G401 (cell line): ENCODE data around the gene NRSN1. TPM values are rescaled to one million over a fixed set of nuclear protein-coding genes. Genes with fewer than 3 reads are reported as not detected.

ENCODE experiments used
- DNase-seq: peaks from one replicate; pipeline ENCODE4 v3.0.0-alpha.2; 2015; ENCODE audit warnings: low spot score
- in situ Hi-C: cut with HindIII; loops from 2 replicates; pipeline ENCODE4 v1.10.0; 2016; ENCODE audit warnings: low sequenced_read_pairs, mixed read lengths
- total RNA-seq: library from RNA; depleted of rRNA; stranded (reverse); fragments of >200 nt; shearing (Covaris generic); gene quantifications from 2 replicates; pipeline ENCODE4 v1.2.3, GENCODE V29; 2014; rRNA removed

NRSN1 gene, protein sequence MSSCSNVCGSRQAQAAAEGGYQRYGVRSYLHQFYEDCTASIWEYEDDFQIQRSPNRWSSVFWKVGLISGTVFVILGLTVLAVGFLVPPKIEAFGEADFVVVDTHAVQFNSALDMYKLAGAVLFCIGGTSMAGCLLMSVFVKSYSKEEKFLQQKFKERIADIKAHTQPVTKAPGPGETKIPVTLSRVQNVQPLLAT
- total RNA-seq: not detected in 2 replicates

DNA sequence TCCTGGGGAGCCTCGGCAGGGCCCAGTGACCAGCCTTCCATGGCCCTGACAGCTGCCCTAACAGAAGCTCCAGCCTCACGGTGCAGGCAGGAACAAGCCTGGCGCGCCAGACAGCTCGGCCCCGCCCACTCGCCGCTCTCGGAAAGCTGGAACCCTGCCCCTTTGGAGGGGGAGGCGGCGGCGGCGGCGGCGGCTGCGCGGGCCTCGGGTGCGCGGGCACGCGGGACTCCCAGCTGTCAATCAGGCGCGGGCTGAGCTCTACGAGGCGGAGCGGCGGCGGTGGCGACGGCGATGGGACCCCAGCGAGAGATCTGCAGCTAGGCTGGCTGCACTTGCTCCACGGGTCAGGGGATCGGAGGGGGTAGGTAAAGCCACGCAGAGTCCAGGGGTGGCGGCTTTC, at the start of gene NRSN1:
Gene NRSN1 (plus strand): TSS at position 236 of the 400 bp plus-strand sequence. CDS start 8,113 bp downstream, outside the sequence.
- peak; percentile 70 for DNase-seq
- in situ Hi-C loops: no loop called here

DNA sequence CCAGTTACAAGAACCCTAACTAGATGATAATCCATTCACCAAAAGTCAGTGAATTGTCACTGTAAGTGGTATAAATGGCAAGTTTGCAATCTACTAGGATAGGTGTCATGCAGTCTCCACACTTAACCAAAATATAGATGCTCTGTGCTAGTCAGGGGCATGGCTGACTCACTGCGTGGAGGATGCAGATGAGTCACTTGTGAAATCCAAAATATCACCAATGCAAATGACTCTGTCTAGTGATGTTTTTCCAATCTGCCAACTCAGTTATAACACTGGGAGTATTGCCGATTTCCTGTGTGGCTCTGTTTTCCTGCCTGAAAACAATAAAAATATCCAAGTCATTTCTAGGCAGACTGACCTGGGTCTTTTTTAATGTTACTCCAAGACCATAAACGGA, 47.8 kb upstream of the NRSN1 start:
- in situ Hi-C loops: no loop called here
- DNase-seq: no peak

DNA sequence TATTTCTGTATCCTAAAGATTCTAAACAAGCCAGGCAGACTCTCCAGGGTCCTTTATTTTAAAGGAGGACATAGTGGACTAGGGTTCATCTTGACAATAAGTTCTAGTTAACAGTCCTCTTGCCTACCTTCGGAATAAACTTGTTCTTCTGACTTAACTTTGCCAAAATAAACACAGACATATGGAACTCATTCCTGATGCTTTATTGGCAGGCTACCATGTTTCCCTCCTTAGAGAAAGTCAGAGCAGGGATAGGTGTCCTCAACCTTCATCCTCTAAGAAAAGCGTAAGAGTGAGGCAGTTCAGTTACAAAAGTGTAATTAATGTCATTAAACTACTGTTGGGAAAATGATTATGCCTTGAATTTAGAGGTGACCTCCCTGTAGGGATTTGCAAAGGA, 46.9 kb upstream of the NRSN1 start:
- DNase-seq: no peak
- in situ Hi-C loops: no loop called here

DNA sequence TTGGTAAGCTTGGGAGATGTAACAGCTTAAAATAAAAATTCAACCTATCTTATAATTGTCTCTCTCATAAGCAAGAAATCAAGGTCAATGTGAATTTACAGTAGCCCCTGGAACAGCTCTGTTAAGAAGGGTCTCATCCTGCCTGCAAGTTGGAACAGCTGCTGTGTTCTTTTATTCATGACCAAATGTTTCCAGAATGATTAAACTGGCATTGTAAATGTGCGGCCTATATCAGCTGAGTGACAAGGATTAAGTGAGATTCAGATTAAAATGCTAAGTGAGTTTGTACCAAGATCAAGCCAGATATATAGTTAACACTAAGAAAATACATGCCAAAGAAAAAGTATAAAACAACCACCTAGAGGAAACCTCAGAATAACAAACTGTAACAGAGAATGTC, 45.3 kb upstream of the NRSN1 start:
- in situ Hi-C loops: no loop called here
- DNase-seq: no peak

DNA sequence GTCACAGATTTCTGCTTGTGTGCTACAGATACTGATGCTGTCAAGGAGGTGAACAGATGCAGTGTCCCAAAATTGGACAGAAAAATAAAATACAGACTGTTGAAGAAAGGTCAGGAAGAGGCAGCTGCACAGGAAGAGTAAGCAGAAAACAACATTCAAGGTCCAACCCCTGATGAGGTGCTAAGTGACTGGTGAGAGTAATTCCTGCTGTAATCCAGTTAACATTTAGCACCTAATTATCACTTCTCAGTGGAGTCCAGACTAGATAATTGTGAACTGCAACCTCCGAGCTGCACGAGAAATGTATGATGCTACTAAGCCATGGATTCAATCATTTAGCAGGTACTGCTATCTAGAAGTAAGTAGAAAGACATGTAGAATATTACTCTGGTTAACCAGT, 36.3 kb upstream of the NRSN1 start:
- in situ Hi-C loops: no loop called here
- no peak for DNase-seq

DNA sequence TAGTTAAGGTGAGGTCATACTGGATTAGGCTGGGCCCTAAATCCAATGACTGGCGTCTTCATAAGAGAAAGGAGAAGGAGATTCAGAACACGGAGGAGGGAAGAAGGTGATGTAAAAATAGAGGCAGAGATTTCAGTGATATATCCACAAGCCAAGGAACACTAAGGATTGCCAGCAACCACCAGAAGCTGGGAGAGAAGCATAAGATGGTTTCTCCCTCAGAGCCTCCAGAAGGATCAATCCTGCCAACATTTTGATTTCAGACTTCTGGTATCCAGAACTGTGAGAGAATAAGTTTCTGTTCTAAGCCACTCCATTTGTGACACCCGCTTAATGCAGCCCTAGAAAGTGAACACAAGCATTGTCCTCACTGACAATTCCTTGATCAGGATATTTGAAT, 33.6 kb upstream of the NRSN1 start:
- in situ Hi-C loops: no loop called here
- no peak for DNase-seq

DNA sequence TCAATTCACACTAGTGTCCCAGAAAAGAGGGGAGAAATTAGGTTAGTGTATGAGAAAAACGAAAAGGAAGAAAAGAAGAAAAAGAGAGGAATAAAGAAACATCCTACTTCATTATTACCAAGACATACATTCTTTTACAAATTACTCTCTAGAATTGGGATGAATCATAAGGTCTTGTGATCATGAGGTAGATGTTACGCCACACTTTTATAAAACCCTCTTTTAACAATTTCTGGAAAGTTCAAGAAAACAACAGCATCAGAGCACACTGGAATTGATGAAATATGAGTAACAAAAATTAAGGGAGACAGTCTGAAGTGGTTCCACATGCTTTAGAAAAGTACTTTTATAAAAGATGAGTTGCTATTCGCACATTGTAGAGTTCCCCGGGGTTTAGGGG, 32.6 kb upstream of the NRSN1 start:
- in situ Hi-C loops: no loop called here
- DNase-seq: no peak

DNA sequence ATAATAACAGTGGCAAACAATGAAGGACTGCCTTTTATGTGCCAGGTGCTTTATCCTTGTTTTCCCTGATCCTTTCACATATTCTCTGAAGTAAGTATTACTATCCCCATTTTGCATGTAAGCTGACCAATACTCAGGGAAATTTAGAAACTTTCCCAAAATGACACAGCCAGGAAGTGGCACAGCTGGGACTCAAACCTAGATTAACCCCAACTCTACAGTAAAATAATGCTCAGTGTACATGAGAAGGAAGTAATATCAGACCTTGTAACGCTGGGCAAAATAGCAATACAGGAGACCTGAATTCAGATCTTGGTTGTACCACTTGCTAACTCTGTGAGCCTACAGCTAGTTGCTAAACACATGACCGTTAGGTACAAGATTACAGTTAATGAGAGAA, 26.8 kb upstream of the NRSN1 start:
- DNase-seq: no peak
- in situ Hi-C loops: no loop called here

DNA sequence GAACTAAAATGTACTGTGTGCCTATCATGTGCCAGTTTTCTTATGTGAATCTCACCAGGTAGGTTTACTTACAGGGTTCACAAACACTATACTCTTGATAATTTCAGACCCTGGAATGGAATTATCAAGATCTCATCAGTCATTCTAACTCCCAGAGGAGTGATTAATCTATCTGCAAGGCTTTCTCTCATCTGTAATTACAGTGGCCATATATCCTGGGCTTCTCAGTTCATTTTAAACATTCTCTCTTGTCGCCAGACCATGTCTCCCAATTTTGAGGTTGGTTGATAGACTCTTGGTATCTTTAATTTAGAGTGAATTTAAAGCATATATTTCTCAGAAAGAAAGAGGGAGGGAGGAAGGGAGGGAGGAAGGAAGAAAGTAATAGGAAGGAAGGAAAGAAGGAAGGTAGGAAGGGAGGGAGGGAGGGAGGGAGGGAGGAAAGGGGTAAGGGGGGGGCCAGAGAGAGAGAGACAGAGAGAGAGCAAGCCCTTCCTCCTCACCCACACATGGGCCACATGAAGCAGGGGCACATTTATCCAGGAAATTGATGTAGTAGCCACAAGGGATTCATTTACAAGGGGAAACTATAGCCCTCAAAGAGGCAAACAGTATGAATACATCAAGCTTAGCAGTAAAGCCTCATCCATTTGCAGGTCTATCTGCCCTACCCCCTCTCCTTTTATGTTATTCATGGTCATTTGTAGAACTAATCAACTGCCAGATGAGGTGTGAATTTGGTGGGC, 25.8 kb upstream of the NRSN1 start:
- in situ Hi-C loops: no loop called here

DNA sequence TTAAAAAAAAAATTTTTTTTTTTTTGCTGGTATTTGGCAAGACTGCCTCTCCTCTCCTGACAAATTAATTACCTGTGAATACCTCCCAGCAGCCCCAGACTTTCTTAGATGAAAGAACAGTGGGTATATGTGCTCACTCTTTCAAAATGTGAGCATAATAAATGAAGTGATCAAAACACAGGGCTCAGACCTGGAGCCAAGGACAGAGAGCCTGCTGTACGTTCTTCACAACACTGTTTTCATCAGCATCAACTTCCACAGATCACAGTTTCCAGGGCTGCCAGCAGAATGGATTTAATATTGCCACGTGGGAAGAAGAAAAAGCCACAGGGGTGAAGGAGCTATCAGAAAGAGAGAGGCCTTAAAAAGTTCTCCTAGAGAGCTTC, 25.3 kb upstream of the NRSN1 start:
- in situ Hi-C loops: no loop called here
- no peak for DNase-seq

More for the DNA sequence above, 25.8 kb upstream of the NRSN1 start:
- DNase-seq: no peak

DNA sequence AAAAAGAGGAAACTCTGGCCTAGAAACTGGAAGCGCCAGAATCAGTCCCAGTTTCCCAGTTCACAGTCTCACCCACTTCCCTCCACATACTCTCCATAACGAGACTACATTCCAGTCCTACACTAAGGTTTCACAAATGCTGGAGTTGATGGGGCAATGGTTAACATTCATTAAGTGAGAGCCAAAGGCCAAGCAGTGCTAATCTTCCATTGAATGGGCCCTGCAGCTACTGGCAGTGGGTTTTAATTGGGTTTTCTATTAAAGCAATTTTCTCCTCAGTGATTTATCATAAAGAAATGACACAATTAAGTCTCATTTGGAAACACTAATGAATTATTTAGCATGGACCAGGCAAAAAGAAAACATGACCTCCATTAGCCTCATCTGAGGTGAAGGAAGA, 20.8 kb upstream of the NRSN1 start:
- in situ Hi-C loops: no loop called here
- DNase-seq: no peak

DNA sequence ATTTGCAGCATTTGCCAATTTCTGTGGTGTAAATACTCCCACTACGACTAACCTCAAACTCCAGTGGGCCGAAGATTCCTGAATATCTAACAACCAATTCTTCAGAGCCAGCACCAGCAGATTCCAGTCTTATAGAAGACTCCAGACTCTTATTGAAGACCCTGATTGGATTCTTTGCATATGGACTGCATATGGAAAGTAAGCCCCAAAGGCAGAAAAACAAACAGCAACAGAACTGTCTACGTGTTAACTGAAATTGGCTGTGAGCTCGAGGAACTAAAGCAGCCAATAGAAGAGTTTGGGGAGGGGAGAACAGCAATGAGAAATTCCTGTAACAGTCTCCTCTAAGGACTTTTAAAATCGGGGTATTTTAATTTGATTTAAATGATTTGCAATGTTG, 19.7 kb upstream of the NRSN1 start:
- in situ Hi-C loops: no loop called here
- DNase-seq: no peak

DNA sequence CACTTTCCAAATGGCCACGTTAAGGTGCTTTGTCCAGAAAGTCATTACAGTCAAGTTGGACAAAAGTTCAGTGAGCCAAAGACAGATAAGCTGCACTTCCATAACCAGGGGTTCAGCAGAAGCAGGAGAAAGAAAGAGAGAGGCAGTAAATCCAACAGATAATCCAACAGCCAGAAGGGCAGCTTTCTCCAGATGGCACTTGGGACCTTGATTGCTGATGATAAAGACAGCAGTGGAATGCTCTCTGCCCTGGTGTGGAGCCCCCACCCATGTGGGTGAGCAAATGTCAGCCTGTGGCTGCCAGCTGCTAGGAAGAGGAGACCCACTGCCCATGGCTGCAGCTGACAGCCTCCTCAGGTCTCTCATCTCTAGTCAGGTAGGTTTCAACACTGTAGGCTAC, 18.7 kb upstream of the NRSN1 start:
- in situ Hi-C loops: no loop called here

DNA sequence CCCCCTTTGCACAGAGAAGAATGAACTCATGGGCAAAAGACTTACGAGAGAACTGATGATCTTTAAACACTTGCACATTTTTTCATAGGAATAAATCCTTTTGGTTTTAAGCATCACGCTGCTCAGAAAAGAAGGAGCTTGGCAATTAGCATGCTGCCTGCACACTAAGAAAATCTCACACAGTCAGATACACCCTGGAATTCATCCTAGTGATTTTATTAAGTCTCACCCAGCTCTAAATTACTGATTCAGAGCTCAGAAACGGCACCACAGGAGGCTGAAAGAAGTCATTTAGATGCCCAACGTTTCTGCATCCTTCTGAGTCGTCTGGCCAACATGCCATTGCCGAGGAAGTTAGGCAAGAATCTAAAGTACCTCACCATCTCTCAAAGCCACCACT, 18.0 kb upstream of the NRSN1 start:
- DNase-seq: no peak
- in situ Hi-C loops: no loop called here

More for the DNA sequence above, 18.7 kb upstream of the NRSN1 start:
- no peak for DNase-seq

DNA sequence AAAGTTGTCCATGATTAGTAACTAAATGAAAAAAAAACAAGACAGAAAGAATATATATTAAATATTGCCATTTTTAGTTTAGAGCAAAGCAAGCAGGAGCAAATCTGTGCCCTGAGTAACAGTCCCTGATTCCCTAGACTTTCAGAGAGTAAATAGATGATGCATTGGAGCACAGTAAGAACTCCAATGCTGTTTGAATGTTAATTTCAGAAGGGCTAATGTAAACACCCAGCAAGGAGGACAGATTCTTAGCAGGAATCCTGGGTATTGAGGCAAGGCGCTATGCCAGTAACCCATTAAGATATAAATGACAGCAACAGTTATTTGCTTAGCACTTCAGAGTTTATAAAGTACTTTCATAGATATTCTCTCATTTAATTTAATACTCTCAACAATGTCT, 15.6 kb upstream of the NRSN1 start:
- no peak for DNase-seq
- in situ Hi-C loops: no loop called here

DNA sequence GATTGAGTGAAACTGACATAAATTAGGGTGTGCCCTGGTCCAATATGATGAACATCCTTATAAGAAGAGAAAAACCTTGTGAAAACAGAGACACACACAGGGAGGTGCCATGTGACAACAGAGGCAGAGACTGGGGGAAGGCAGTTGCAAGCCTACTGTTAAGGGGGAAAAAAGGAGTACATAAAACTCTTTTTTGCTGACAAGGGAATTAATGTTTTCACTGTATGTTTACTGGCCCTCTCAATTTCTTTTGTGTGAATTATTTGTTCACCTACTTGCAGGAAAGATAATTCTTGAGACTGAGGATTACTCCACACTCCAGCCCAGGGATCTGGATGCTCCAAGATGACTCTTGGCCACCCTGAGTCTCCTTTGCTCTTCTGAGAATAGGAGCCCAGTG, 12.1 kb upstream of the NRSN1 start:
- in situ Hi-C loops: no loop called here
- no peak for DNase-seq

DNA sequence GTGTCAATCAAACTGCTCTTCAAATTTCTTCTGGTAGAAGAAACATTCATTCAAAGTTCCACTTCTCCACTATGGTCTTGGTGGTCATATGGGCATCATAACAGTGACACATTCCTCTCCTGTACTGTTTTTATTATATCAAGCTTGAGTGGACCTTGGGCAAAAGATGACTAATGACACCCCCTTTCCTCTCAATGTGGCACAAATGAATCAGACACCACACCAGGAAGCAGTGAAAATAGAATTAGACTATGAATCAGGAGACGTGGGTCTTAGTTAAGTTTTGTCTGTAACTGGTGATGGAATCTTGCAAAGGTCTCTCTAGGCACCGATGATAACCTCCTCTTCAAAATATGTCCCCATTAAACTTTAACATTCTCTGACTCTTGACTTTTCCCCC, 9.0 kb upstream of the NRSN1 start:
- in situ Hi-C loops: no loop called here
- DNase-seq: no peak

DNA sequence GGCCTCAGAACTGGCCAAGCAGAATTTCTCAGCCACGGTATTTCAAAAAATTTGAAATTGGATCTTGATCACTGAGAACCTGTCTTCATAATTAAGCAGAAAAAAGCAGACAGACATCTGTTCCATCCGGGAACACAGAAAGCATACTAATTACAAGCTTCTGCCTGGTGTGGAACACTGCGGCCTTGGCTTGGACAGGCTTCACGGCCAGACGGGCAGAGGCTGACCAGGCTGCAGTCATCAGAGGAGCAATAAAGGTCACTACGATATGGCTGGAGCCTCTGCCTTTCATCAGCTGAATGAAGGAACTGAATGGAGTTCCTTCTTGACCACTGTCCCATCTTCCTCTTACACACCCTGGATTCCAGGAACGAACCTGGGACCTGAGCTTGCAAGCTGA, 3.9 kb upstream of the NRSN1 start:
- no peak for DNase-seq
- in situ Hi-C loops: no loop called here

DNA sequence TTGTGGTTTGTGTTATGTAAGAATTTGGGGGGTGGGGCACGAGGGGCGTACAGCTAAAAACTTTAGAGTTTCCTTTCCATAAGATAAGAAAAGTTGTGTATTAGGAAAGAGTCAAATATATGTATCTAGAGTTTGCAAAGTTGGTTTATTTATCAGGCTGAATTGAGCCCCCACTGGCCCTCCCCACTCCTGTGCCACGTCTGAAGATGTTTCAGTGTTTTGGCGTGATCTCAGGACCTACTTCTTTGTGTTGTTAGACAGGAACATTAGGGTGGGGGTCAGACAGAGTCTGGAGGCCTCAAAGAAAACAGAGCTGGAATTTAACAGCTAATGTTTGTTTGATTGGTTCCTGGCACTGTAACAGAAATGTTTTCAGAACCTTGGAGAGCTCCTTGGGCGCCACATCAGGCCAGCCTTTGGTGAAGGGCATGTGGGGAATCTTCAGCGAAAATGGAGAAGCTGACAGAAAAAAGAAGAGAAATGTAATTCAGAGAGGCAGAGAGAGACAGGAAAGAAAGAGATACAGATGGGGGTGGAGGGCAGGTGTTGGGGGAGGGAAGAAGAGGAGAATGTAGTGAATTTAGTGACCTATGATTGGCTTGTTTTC, 674 bp downstream of the NRSN1 start:
- in situ Hi-C loops: no loop called here
- peak; percentile 36 for DNase-seq

DNA sequence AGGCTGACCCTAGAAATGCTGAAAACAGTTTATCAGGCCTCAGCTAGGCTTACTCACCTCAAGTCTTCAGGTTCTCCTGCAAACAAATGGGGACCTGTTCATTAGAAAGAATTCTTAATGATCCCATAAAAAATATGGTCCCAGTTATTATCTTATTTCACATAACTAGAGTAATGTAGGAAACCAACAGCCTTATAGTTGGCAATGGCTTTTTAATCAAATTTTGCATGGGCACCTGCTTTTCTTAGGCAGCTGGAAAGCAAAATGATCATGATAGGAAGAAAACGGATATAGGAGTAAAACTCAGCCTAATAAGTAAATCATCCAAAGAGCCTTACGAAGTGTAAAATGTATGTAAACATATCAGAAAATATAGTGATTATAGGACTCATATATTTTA, 1.3 kb downstream of the NRSN1 start:
- in situ Hi-C loops: no loop called here
- DNase-seq: no peak

DNA sequence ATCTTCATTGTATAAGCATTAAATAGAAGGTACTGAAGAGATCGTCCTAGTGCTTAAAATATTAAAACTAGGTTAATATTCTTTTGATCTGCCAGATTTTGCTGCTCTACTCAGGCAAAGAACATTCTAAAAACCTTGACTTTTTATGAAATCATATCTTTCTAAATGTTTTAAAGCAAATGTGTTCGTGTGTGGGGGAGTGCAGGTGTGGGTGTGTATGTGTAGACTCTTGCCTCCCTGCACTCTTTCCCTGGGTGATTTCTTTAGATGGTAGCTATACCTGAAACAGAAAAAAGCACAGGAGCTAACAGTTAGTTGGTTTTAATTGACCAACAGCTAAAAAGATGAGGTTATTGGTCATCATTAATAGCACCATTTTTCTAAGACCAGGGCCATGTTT, 5.7 kb downstream of the NRSN1 start:
- in situ Hi-C loops: no loop called here
- DNase-seq: no peak
